ENCODE data around the gene PIAS3. TPM values are rescaled to one million over a fixed set of nuclear protein-coding genes. Genes with fewer than 3 reads are reported as not detected.

PIAS3 gene
- total RNA-seq, 1 donor from 2014 or later: 44.4 TPM

DNA sequence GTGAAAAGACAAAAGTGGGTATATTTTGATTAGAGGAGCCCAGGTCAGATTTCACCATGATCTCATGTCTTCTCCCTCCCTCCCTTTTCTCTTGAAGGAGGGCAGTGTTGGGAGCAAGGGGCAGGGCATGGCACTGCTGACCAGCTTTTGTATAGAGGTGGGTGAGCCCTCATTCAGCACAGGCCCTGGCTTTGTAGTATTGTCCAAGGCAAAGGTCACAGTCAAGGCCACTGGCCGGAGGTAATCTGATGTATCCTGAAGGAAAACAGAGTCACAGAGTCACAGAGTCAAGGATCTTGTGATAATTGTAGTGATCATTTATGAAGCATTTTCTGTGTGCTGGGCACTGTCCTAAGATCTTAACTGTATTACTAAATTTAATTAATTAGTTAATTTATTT lies 39.1 kb upstream of the PIAS3 start:
- peak overlapping the region in 1 of 2 donors; percentile 48 for H3K27ac ChIP-seq
- no peak for DNase-seq (ENCODE audit: low spot score in 2 of 2)
- H3K36me3 ChIP-seq: peaks cover 73 to 91% of the 10 kb centered on the region in 2 donors
- H3K4me1 ChIP-seq: peaks cover 0 to 5% of the 10 kb centered on the region in 2 donors
- intact Hi-C loops (cut with DNase I): no loop called here
- H3K9me3 ChIP-seq: no peaks in the 10 kb centered on the region
- TF ChIP-seq, protein P1, sequence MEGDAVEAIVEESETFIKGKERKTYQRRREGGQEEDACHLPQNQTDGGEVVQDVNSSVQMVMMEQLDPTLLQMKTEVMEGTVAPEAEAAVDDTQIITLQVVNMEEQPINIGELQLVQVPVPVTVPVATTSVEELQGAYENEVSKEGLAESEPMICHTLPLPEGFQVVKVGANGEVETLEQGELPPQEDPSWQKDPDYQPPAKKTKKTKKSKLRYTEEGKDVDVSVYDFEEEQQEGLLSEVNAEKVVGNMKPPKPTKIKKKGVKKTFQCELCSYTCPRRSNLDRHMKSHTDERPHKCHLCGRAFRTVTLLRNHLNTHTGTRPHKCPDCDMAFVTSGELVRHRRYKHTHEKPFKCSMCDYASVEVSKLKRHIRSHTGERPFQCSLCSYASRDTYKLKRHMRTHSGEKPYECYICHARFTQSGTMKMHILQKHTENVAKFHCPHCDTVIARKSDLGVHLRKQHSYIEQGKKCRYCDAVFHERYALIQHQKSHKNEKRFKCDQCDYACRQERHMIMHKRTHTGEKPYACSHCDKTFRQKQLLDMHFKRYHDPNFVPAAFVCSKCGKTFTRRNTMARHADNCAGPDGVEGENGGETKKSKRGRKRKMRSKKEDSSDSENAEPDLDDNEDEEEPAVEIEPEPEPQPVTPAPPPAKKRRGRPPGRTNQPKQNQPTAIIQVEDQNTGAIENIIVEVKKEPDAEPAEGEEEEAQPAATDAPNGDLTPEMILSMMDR (IDR thresholded peaks at IDR 0.05): no peak
- H3K27me3 ChIP-seq: no peaks in the 10 kb centered on the region
- no peak overlapping the region for H3K4me3 ChIP-seq

DNA sequence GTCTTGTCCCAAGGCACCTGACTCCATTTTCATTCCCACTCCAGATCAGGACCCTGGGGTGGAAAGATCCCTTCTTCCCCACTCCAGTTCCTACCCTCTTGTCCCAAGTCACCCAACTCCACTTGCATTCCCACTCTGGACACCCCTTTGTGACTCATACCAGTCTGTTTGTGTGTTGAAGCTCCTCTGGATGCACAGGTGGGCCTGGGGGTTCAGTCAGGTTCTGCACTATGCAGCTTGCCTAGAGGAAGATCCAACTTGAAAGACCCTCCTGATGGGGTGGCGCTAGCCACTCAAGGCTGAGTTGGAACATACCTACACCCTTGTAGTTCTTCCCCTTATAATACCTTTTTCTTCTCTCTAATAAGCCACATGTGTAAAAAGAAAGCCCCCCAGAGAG lies 36.6 kb upstream of the PIAS3 start:
- Histone ChIP-seq H3K27ac (peak overlapping the region; percentile 36 to 42), H3K9me3 (no peaks in the 10 kb centered on the region), H3K36me3 (peaks cover 51 to 66% of the 10 kb centered on the region in 2 donors), H3K4me1 (peaks cover 14 to 26% of the 10 kb centered on the region in 2 donors), H3K4me3 (no peak overlapping the region), H3K27me3 (no peaks in the 10 kb centered on the region)
- no peak for DNase-seq (ENCODE audit: low spot score in 2 of 2)
- intact Hi-C loops (cut with DNase I): no loop called here
- TF ChIP-seq, protein P1 (IDR thresholded peaks at IDR 0.05): no peak

DNA sequence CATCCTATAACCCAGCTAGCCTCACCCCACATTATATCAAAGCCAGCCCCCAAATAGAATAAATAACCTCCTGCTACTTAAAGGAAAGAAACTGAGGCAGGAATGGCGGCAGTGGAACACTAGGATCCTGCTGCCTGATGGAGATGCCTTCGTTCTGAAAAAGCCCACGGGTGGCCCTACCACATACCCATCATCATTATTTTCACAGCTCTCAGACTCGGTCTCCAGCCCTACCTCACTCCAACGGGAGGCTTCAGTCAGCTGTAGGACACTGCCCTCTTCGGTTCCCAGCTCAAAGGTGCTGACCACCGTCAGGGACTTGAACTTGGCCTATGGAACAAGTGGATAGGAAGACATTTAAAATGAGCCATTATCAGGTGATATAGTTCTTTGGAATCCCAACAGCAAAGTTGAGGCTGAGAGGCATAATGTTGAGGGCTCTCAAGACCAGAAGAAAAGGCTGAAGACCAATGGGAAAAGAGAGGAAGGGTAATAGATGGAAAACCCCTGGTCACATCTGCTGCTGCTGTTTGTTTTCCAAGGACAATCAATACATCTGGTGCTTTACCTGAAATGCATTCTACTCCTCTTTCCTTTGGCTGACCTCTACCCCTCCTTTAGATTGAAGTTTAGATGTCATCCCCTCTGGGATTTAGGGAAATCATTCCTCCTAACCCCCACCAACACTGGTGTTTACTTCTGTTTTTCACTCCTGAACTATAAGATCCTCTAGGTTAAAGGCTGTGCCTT lies 34.6 kb upstream of the PIAS3 start:
- Histone ChIP-seq H3K27ac (peak overlapping the region; percentile 92 to 98), H3K4me1 (peaks cover 14 to 36% of the 10 kb centered on the region in 2 donors), H3K27me3 (no peaks in the 10 kb centered on the region), H3K36me3 (peaks cover 33 to 53% of the 10 kb centered on the region in 2 donors), H3K9me3 (no peaks in the 10 kb centered on the region), H3K4me3 (no peak overlapping the region)
- TF ChIP-seq, protein P1 (IDR thresholded peaks at IDR 0.05): no peak
- DNase-seq (ENCODE audit: low spot score in 2 of 2): no peak
- intact Hi-C loops (cut with DNase I): loop anchor here (2.0 to 5.0 kb wide), 3 partner anchors 63 to 119 kb away; no protein-coding TSS in a partner anchor

DNA sequence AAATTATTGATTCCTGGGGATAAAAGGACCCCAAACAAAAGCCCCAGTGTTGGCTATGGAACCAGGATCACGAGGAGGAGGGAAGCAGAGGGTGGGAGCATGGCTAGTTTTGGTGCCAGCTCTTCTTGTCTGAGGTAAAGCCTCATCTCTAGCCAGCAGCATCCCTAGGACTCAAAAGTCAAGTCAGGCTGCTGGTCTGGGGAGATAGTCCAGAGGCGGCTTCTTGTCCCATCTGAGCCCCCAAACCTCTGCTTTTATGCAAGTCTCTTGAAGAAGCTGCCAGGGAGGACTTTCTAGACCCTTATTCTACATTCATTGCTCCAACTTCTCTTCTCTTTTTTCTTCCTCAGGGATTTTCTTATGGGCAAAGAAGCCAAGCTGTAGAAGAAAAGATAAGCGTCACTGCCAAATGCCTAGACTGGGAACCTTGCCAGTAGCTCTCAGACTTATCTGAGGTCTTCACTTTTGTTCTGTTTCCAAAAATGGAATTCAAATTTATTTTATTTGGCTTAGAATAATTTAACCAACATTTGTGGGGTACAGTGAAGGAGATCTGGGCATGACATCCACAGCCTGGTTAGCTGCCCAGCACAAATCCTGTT lies 33.7 kb upstream of the PIAS3 start:
- no peaks in the 10 kb centered on the region for H3K9me3 ChIP-seq
- TF ChIP-seq, protein P1 (IDR thresholded peaks at IDR 0.05): no peak
- intact Hi-C loops (cut with DNase I): loop anchor here (1.0 to 5.0 kb wide), 4 partner anchors 16 to 120 kb away; no protein-coding TSS in a partner anchor
- DNase-seq (ENCODE audit: low spot score in 2 of 2): no peak
- peak overlapping the region; percentile 92 to 98 for H3K27ac ChIP-seq
- peaks cover 24 to 44% of the 10 kb centered on the region in 2 donors for H3K36me3 ChIP-seq
- H3K27me3 ChIP-seq: no peaks in the 10 kb centered on the region
- H3K4me3 ChIP-seq: peak overlapping the region in 1 of 2 donors; percentile 23
- peaks cover 14 to 36% of the 10 kb centered on the region in 2 donors for H3K4me1 ChIP-seq

DNA sequence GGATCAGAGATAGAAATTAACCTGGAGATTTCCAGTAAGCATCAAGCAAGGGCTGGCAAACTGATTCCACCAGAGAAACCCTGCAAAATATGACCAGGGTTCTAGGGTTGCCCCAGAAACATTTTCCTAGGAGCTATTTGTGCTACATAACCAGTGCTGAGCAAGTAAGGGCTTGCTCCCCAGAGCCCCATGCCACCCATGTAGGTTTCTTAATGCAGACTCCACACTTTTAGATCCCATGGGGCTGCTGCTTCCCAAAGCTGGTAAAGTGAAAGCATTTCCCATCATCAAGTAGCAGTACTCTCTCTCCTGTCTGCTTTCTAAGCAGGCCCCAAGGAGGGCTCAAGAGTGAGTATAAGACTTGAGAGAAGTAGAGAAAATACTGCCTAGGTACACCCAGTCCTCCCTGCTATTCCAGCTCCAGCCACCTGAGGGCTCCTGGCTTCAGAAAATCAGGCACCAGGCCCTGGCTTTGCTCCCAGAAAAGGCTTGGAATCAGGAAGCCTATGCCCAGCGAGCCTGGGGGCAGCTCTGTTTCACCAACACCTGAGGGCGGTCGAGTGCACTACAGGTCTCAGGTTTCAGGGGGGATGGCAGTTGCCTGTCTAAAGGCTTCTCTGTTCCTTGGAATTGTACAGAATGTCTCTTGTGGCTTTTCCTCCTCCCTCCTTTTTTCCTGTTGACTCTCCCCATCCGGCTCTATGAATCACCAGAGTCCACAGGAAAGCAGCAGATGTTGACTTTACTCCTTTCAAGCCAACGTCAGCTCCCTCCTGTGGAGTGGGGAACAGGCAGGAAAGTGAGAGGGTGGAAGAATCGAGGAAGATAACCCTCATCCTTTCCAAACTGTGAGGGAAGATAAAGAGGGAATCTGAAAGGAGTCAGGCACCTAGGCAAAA lies 33.0 kb upstream of the PIAS3 start:
- H3K27me3 ChIP-seq: no peaks in the 10 kb centered on the region
- peak; percentile 89 to 99 for DNase-seq (ENCODE audit: low spot score in 2 of 2)
- H3K27ac ChIP-seq: peak overlapping the region; percentile 92 to 98
- H3K36me3 ChIP-seq: peaks cover 16 to 36% of the 10 kb centered on the region in 2 donors
- peaks cover 14 to 36% of the 10 kb centered on the region in 2 donors for H3K4me1 ChIP-seq
- TF ChIP-seq, protein P1 (IDR thresholded peaks at IDR 0.05): peak; percentile 93 to 97 (median 95)
- peak overlapping the region; percentile 10 to 23 for H3K4me3 ChIP-seq
- intact Hi-C loops (cut with DNase I): loop anchor here (1.0 to 5.0 kb wide), 4 partner anchors 16 to 120 kb away; no protein-coding TSS in a partner anchor
- H3K9me3 ChIP-seq: no peaks in the 10 kb centered on the region

Measured in ascending aorta (tissue), 2 donors.